Stimulated activated naive CD8-positive, alpha-beta T cell treated with anti-CD3 and anti-CD28 coated beads, Interleukin-15, Interleukin-2, amounts not matched to agents 100 ng/mL and 50 ng/mL, for 24 hours (primary cell): ENCODE measurements around the gene DCUN1D2.
A peak's percentile ranks its signal among the peaks of the same experiment; 100 is the strongest.

ENCODE experiments used
- H3K27ac Mint-ChIP-seq: one replicate; pipeline ENCODE4 v1.8.0; 2021; ENCODE audit warnings: mild to moderate bottlenecking, mixed read lengths
- H3K27me3 Mint-ChIP-seq: one replicate; pipeline ENCODE4 v1.8.0; 2021; ENCODE audit warnings: mixed read lengths
- H3K36me3 Mint-ChIP-seq: one replicate; pipeline ENCODE4 v1.8.0; 2021; ENCODE audit warnings: low read depth, mixed read lengths
- H3K4me1 Mint-ChIP-seq: one replicate; pipeline ENCODE4 v1.8.0; 2021; ENCODE audit warnings: low read depth, mixed read lengths
- H3K4me3 Mint-ChIP-seq: one replicate; pipeline ENCODE4 v1.8.0; 2021; ENCODE audit warnings: mild to moderate bottlenecking, mixed read lengths
- H3K9me3 Mint-ChIP-seq: one replicate; pipeline ENCODE4 v1.8.0; 2021; ENCODE audit warnings: mixed read lengths

The DCUN1D2 gene

GRCh38 chr13:113490496-113491417 is at the start of gene DCUN1D2:
Gene DCUN1D2 (minus strand): TSS chr13:113490711. CDS start chr13:113490669, 42 bp downstream.
- Mint-ChIP-seq H3K36me3 (peaks cover 10% of the 10 kb centered on the region), H3K4me3 (peak within 1 kb of the TSS; percentile 93), H3K9me3 (no peaks in the 10 kb centered on the region), H3K27me3 (no peaks in the 10 kb centered on the region), H3K4me1 (peaks cover 67% of the 10 kb centered on the region), H3K27ac (peak within 1 kb of the TSS; percentile 78)

GRCh38 chr13:113539822-113540221 is 49.3 kb upstream of the DCUN1D2 start:
- Mint-ChIP-seq H3K27ac (no peak overlapping the region), H3K4me3 (no peak overlapping the region), H3K36me3 (peaks cover 35% of the 10 kb centered on the region), H3K9me3 (peaks cover 6% of the 10 kb centered on the region), H3K4me1 (peaks cover 5% of the 10 kb centered on the region), H3K27me3 (no peaks in the 10 kb centered on the region)

DNA sequence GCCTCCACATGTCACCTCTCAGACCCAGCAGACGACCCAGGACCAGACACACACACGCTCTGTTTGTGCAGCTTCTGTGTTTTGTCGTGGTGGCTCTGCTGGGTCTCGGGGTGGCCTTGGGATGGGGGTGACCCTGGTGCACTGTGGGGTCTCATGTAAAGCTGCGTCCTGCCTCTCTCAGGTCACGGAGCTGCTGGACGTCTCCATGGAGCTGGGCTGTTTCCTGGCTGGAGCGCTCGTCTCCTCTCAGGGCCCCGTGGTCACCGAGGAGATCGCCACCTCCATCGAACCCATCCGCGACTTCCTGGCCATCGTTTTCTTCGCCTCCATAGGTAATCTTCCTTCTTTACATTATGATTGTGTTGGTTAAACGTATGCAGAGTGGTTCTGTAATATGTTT is 48.7 kb upstream of the DCUN1D2 start:
- H3K36me3 Mint-ChIP-seq, result peaks cover 35% of the 10 kb centered on the region
- H3K9me3 Mint-ChIP-seq, result peaks cover 6% of the 10 kb centered on the region
- H3K27me3 Mint-ChIP-seq, result no peaks in the 10 kb centered on the region
- H3K4me1 Mint-ChIP-seq, result peaks cover 5% of the 10 kb centered on the region
- no peak overlapping the region for H3K4me3 Mint-ChIP-seq
- H3K27ac Mint-ChIP-seq, result no peak overlapping the region

GRCh38 chr13:113538689-113539058 is 48.2 kb upstream of the DCUN1D2 start:
- peaks cover 33% of the 10 kb centered on the region for H3K36me3 Mint-ChIP-seq
- no peak overlapping the region for H3K27ac Mint-ChIP-seq
- H3K9me3 Mint-ChIP-seq, result peaks cover 6% of the 10 kb centered on the region
- peaks cover 3% of the 10 kb centered on the region for H3K4me1 Mint-ChIP-seq
- no peak overlapping the region for H3K4me3 Mint-ChIP-seq
- no peaks in the 10 kb centered on the region for H3K27me3 Mint-ChIP-seq

DNA sequence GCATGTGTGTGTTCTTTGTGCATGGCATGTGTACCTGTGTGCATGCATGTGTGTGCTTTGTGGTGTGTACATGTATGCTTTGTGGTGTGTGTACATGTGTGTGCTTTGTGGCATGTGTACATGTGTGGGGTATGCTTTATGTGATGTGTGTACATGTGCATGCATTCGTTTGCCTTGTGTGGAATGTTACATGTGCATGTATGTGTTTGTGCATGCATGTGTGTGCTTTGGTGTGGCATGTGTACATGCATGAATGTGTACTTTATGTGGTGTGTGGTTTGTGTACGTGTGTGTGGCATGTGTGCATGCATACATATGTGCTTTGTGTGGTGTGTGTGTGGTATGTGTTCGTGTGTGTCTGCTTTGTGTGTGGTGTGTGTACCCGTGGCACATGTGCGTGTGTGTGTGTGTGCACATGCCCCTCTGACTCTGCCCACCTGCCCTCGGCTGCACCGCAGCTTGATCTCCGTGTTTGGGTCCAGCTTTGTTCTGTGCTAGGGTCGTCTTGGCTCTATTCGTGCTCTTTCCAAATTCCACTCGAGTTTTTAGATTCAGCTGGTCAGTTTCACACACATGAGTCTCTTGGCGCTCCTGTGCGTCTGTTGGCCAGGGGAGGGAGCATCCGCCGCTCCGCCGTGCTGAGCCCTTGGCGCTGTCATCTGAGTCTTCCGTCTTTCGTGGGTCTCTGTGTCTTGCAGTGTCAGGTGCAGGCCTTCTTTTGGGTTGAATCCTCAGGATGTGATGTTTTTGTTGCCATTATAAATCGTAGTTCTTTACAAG is 47.6 kb upstream of the DCUN1D2 start:
- H3K9me3 Mint-ChIP-seq, result peaks cover 6% of the 10 kb centered on the region

DNA sequence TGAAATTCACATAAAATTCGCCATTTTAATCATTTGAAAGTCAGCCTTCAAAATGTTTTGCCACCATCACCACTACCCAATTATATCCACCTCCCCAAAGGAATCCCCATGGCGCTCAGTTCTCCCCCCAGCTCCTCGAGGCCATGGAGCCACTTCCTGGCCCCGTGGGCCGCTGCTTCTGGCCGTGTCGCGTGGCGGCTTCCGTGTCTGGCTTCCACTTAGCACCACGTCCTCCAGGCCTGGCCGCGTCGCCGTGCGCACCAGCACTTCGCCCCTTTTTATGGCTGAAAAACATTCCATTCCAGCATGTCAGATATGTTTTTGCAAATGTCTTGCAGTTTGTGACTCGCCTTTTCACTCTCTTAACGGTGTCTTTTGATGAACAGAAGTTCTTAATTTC is 46.7 kb upstream of the DCUN1D2 start:
- Mint-ChIP-seq H3K4me1 (no peaks in the 10 kb centered on the region), H3K27ac (no peak overlapping the region), H3K9me3 (peaks cover 6% of the 10 kb centered on the region), H3K4me3 (no peak overlapping the region), H3K27me3 (no peaks in the 10 kb centered on the region), H3K36me3 (peaks cover 31% of the 10 kb centered on the region)

More for the DNA sequence above, 47.6 kb upstream of the DCUN1D2 start:
- Mint-ChIP-seq H3K4me3 (no peak overlapping the region), H3K27me3 (no peaks in the 10 kb centered on the region), H3K27ac (no peak overlapping the region), H3K36me3 (peaks cover 31% of the 10 kb centered on the region), H3K4me1 (no peaks in the 10 kb centered on the region)

GRCh38 chr13:113536461-113537110 is 46.1 kb upstream of the DCUN1D2 start:
- H3K27me3 Mint-ChIP-seq, result no peaks in the 10 kb centered on the region
- peak overlapping the region; percentile 18 for H3K27ac Mint-ChIP-seq
- H3K9me3 Mint-ChIP-seq, result peaks cover 6% of the 10 kb centered on the region
- no peaks in the 10 kb centered on the region for H3K4me1 Mint-ChIP-seq
- peaks cover 31% of the 10 kb centered on the region for H3K36me3 Mint-ChIP-seq
- no peak overlapping the region for H3K4me3 Mint-ChIP-seq

GRCh38 chr13:113535381-113535781 is 44.9 kb upstream of the DCUN1D2 start:
- H3K9me3 Mint-ChIP-seq, result no peaks in the 10 kb centered on the region
- peaks cover 26% of the 10 kb centered on the region for H3K36me3 Mint-ChIP-seq
- H3K27ac Mint-ChIP-seq, result no peak overlapping the region
- no peaks in the 10 kb centered on the region for H3K27me3 Mint-ChIP-seq
- no peaks in the 10 kb centered on the region for H3K4me1 Mint-ChIP-seq
- H3K4me3 Mint-ChIP-seq, result no peak overlapping the region

- Mint-ChIP-seq H3K9me3 (no peaks in the 10 kb centered on the region), H3K4me1 (no peaks in the 10 kb centered on the region), H3K36me3 (peaks cover 24% of the 10 kb centered on the region), H3K4me3 (no peak overlapping the region), H3K27ac (no peak overlapping the region), H3K27me3 (no peaks in the 10 kb centered on the region)
Measured at GRCh38 chr13:113534236-113534860, 43.8 kb upstream of the DCUN1D2 start.

DNA sequence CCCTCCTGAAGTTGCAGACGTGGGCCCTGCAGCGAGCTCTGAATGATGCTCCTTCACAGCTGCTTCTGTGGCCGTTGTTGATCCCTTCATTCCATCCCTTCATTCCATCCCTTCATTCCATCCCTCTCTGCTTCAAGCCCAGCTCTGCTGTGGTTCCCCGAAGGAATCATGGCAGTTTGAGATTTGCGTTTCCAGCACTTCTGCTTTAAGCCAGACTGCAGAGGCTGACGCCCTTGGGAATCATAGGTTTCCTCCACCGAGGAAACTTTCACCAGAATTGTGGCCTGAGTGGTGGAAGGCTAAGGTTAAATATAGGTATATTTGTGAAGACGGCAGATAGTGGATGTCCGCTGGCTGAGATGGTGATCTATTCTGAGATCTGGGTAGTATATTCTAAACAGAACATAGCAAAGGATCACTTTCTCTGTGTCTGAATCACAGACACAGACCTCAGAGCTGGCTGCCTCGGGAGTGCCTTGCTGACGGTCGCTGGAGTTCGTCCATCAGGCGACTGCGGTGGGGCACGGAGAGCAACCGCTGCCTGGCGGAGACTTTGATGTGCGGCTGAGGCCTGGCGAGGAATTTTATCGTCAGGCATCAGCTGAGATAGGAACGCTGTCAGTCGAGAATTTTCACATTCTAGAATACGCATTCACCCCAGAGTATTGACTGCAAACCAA is 42.8 kb upstream of the DCUN1D2 start:
- Mint-ChIP-seq H3K4me1 (no peaks in the 10 kb centered on the region), H3K9me3 (no peaks in the 10 kb centered on the region), H3K27ac (no peak overlapping the region), H3K36me3 (peaks cover 29% of the 10 kb centered on the region), H3K4me3 (no peak overlapping the region), H3K27me3 (no peaks in the 10 kb centered on the region)

DNA sequence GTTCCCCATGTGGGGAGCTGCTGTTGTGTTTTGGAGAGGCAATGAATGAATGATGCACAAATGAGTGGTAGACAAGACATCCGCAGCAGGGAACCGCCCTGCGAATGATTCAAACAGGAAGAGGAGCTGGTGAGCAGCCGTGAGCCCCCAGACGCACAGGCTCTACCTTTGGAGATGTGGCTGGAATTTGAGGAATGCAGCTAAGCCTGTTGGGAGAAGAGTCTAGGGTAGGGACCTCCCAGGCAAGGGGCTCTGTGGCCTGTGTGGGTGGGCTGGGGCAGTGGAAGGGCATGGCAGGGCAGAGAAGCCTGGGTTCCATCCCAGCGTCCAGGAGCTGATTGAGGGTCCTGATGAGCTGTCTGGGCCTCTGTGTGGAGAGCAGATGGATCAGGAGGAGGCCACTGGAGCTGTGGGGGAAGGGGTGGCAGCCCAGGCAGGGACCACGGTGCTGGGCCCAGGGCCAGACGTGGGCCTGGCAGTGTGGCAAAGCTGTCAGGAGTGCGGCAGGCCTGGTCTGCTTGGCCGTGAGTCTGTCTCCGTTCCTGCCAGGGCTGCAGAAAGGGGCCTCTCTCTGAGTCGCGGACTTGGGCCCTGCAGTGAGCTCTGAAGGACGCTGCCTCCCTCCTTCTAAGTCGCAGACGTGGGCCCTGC is 41.8 kb upstream of the DCUN1D2 start:
- Mint-ChIP-seq H3K4me1 (no peaks in the 10 kb centered on the region), H3K27me3 (no peaks in the 10 kb centered on the region), H3K9me3 (no peaks in the 10 kb centered on the region), H3K4me3 (no peak overlapping the region), H3K36me3 (peaks cover 20% of the 10 kb centered on the region), H3K27ac (no peak overlapping the region)

DNA sequence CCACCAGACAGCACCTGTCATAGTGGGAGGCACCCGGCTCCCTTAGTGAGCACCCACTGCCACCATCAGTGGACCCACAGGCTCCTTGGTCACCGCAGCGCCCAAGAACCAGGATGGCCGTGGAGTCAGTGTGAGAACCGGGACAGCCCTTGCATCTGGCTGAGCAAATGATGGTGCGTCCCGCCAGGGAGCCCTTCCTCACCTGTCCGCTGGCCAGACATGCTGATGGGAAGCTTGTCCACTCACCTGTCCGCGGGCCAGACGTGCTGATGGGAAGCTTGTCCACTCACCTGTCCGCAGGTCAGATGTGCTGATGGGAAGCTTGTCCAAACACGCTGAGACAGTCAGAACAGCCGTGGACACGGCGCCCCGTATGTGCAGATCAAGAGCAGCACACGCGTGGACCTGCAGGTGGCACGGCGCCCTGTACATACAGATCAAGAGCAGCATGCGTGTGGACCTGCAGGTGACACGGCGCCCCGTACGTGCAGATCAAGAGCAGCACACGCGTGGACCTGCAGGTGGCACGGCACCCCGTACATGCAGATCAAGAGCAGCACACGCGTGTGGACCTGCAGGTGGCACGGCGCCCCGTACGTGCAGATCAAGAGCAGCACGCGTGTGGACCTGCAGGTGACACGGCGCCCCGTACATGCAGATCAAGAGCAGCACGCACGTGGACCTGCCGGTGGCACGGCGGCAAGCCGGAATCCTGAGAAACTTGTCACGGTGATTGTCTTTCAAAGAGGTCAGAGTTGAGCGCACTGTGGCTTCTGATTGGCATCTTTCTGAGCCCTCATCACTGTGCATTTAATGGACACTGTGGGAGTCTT is 40.7 kb upstream of the DCUN1D2 start:
- Mint-ChIP-seq H3K27ac (no peak overlapping the region), H3K4me1 (no peaks in the 10 kb centered on the region), H3K27me3 (no peaks in the 10 kb centered on the region), H3K36me3 (peaks cover 25% of the 10 kb centered on the region), H3K9me3 (no peaks in the 10 kb centered on the region), H3K4me3 (no peak overlapping the region)

- H3K4me1 Mint-ChIP-seq, result no peaks in the 10 kb centered on the region
- H3K27me3 Mint-ChIP-seq, result no peaks in the 10 kb centered on the region
- H3K4me3 Mint-ChIP-seq, result no peak overlapping the region
- H3K27ac Mint-ChIP-seq, result no peak overlapping the region
- H3K36me3 Mint-ChIP-seq, result peaks cover 31% of the 10 kb centered on the region
- H3K9me3 Mint-ChIP-seq, result no peaks in the 10 kb centered on the region
Measured at GRCh38 chr13:113528813-113529180, 38.3 kb upstream of the DCUN1D2 start.
